ENCODE measurements around the gene BRWD1.

BRWD1 gene

DNA sequence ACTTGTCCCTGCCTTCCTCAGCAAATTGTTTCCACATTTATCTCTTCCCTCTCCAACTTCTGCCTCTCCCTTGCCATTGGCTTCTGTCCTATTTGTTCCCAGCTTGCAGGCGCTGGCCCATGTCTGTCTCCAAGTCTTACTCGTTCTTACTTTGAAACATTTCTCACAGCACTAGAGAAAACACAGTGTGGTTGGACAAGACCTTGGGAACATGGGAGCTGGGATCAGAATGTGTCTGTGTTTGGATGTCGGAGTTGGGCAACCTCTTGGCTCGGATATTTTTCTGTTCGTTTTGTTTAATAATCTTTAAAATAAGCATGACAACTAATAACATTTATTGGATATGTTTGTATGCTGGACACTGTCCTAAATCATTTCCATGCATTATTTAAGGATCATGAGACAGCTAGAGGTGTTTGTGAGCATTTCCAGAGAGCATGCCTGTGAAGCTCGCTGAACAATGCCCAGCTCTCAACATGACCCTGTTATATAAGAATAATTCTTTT lies 5.9 kb upstream of the BRWD1 start:
- no peak overlapping the region for H3K4me3 ChIP-seq (replicated peaks; ENCODE audit: low read depth, low read length)
- no peak for DNase-seq (ENCODE audit: extremely low read depth, low read depth)
- TF ChIP-seq, protein P1, sequence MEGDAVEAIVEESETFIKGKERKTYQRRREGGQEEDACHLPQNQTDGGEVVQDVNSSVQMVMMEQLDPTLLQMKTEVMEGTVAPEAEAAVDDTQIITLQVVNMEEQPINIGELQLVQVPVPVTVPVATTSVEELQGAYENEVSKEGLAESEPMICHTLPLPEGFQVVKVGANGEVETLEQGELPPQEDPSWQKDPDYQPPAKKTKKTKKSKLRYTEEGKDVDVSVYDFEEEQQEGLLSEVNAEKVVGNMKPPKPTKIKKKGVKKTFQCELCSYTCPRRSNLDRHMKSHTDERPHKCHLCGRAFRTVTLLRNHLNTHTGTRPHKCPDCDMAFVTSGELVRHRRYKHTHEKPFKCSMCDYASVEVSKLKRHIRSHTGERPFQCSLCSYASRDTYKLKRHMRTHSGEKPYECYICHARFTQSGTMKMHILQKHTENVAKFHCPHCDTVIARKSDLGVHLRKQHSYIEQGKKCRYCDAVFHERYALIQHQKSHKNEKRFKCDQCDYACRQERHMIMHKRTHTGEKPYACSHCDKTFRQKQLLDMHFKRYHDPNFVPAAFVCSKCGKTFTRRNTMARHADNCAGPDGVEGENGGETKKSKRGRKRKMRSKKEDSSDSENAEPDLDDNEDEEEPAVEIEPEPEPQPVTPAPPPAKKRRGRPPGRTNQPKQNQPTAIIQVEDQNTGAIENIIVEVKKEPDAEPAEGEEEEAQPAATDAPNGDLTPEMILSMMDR (IDR thresholded peaks at IDR 0.05; ENCODE audit: low read depth, low read length, missing control alignments), result no peak

DNA sequence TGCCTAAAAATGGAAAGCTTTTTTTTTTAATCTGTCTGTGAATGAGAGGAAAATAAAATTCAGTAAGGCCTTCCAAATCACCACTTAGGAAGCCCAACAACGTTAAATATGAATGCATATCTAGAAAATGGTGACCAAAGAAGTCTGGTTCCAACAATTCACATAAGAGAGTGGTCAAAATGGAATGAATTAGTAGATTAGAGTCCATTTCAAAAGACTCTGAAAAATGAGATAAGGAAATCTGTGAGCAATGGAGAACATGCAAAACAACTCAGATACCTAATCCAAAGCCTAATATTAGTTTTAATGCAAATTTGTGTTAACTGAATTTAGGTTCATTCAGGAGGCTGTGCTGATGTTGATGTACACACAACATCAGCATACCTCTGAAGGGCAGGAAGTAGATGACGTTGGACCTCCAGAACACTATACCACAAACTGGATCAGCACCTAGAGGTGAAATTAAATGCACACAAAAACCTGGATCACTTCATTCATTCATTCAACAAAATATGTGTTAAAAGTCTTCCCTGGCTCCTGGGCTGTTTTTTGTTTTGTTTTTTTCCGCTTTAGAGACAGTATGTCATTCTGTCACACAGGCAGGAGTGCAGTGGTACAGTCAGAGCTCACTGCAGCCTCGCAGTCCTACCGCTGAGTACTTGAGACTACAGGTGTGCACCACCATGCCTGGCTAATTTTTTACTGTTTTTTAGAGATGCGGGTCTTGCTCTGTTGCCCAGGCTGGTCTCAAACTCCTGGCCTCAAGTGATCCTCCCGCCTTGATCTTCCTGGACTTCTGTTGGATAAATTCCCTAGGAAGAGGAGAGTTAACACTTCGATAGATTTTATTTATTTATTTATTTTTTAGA lies 4.9 kb upstream of the BRWD1 start:
- DNase-seq (ENCODE audit: extremely low read depth, low read depth), result no peak
- H3K4me3 ChIP-seq (replicated peaks; ENCODE audit: low read depth, low read length), result no peak overlapping the region
- TF ChIP-seq, protein P1 (IDR thresholded peaks at IDR 0.05; ENCODE audit: low read depth, low read length, missing control alignments), result no peak

DNA sequence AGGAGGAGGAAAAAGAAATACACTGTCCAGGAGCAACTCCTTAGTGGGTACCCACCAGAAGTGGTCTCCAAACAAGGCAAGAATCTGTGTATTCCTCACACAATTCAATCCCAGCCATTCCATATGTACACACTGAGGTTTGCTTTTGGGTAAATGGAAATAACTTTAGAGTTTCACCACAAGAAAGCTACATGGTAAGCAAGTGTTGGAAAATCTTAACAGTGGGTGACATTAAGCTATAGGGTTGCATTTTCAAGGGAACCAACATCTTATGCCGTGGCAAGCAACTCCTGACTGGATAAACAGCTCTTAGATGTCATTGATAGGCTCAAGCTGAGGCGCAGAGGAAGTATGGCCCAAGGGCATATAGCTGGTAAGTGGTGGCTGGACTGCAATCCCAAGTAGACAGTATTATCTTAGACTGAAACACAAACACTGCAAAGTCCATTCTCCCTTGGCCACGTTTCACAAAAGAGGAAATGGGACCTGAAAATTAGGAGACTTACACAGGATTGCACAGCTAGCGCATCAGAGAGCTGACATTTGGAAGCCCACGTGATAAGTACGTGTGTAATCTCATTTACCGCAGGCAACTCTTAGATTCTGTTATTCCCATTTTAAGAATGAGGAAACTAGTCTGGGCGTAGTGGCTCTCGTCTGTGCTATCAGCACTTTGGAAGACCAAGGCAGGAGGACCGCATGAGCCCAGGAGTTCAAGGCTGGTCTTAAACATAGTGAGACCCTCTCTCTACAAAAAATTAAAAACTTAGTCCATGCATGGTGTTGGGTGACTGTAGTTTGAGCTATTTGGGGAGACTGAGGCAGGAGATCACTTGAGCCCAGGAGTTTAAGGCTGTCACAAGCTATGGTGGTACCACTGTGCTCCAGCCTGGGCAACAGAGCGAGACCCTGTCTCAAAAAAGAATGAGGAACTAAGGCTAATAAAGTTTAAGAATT lies 4.0 kb upstream of the BRWD1 start:
- TF ChIP-seq, protein P1 (IDR thresholded peaks at IDR 0.05; ENCODE audit: low read depth, low read length, missing control alignments), result no peak
- H3K4me3 ChIP-seq (replicated peaks; ENCODE audit: low read depth, low read length), result no peak overlapping the region
- DNase-seq (ENCODE audit: extremely low read depth, low read depth), result no peak

DNA sequence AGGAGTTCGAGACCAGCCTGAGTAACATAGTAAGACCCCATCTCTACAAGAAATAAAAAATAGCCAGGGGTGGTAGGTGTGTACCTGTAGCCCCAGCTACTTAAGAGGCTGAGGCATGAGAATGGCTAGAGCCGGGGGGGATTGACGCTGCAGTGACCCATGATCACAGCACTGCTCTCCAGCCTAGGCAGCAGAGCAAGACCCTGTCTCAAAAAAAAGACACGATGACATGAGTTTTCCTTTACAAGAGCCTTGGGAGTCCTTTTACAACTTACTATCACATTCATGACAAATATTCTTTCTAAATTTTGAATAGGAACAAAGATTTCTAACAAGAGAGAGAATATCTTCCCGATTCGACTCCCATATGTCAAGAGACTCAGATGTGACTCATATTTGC lies 3.3 kb upstream of the BRWD1 start:
- no peak for DNase-seq (ENCODE audit: extremely low read depth, low read depth)
- TF ChIP-seq, protein P1 (IDR thresholded peaks at IDR 0.05; ENCODE audit: low read depth, low read length, missing control alignments), result no peak
- H3K4me3 ChIP-seq (replicated peaks; ENCODE audit: low read depth, low read length), result no peak overlapping the region

DNA sequence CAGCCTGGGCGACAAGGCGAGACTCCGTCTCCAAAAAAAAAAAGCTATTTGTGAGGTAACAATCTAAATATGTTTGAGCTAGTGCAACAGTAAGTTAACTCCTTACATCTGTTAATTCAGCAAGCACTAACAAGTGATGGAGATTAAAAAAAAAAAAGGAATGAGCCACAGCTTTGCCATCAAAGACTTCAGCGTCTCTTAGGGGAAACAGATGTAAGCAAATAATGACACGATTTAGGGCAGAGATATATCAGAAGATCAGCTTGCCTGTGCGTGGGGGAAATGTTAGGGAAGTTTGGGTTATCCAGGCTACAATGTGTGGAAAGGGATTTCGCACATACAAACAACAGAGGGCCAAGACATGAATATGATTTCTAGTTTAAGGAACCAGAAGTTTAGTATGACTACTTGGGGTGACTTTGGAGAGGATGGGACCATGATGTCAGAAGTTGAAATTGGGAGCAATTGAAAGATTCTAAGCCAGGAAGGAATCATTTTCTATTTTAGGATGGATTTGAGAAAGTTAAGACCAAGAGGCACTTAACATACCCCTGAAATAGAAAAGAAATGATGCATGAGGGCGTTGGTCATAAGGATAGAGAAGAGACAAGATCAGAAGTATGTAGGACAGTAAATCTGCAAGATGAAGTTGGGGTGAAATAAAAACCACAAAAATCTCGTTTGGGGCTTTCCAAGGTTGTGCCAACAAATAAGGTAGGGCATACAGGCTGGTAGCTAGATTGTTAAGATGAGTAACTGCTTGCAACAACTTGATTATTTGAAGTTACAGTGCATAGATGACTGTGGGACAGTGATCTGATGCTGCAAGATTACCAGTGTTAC lies 2.4 kb upstream of the BRWD1 start:
- no peak overlapping the region for H3K4me3 ChIP-seq (replicated peaks; ENCODE audit: low read depth, low read length)
- no peak for DNase-seq (ENCODE audit: extremely low read depth, low read depth)
- TF ChIP-seq, protein P1 (IDR thresholded peaks at IDR 0.05; ENCODE audit: low read depth, low read length, missing control alignments), result no peak
